NCI-H524 treated with DMSO at 0.1 percent for 48 hours (cell line): Measurements from ENCODE around the gene E2F1.
A peak's percentile ranks its signal among the peaks of the same experiment; 100 is the strongest.

Source experiments
- DNase-seq: peaks from one replicate; lab custom pipeline; 2025; lab: John Stamatoyannopoulos, UW

Gene E2F1

GRCh38 chr20:33687370-33687915, 1.3 kb upstream of the E2F1 start:
- DNase-seq: no peak

- DNase-seq: no peak
Observed at GRCh38 chr20:33686984-33687366, 790 bp upstream of the E2F1 start.

- DNase-seq: peak; percentile 97
Observed at GRCh38 chr20:33685328-33686099, 671 bp downstream of the E2F1 start.

DNA sequence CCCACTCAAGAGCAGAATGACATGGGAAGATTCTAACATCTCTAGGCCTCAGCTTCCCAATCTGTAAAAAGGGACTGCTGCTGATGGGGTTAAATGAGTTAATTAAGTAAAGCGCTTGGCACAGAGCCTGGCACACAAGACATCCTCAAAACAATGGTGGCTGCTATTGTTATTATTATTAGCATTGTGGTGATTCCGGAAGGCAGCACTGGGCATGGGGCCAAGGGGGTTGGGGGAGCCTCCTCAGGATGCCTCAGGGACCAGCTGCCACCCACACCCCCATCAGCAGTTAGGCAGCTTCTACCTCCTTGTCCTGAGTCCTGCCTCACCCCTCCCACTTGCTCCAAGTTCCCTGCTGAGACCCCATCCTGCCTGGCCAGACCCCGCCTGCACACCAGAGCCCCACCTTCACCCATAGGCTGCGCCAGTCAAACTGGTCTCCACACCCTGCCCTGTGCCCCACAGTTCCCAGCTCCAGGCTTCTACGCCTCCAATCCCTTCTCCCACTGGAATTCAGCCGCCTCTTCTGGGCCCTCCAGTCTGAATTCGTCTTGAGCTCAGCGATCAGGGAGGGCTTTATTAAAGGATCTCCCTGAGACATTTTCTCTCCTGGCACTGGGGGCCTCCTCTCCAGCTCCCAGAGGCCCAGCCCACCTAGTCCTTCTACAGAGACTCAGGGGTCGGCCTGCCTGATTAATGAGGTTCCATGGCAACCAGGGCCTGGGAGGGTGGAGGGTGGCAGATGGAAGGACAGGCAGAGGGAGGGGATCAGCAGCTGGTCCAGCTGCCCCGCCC, 1.5 kb downstream of the E2F1 start:
- peak; percentile 67 for DNase-seq

- no peak for DNase-seq
Observed at GRCh38 chr20:33681728-33682353, 4.3 kb downstream of the E2F1 start.

DNA sequence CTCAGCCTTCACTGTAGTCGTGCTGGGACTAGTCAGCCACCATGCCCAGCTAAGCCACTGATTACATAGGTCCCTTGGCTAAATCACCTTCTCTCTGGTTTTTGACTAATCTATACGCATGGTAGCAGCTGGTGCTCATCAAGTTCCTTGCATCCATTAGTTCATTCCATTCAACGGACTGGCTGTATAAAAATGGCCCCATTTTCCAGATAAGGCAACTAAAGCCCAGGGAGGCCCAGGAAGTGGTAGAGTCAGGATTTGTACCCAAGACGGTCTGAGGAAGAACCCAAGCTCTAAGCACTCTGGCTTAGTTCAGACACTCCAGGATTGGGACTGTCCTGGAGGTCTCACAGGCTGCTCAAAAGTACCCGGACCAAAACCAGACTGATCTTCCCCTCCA, 4.9 kb downstream of the E2F1 start:
- no peak for DNase-seq

- no peak for DNase-seq
Observed at GRCh38 chr20:33680686-33681085, 5.5 kb downstream of the E2F1 start.

- DNase-seq: no peak
Observed at GRCh38 chr20:33679758-33680485, 6.3 kb downstream of the E2F1 start.

GRCh38 chr20:33677991-33678702, 8.0 kb downstream of the E2F1 start:
- no peak for DNase-seq

DNA sequence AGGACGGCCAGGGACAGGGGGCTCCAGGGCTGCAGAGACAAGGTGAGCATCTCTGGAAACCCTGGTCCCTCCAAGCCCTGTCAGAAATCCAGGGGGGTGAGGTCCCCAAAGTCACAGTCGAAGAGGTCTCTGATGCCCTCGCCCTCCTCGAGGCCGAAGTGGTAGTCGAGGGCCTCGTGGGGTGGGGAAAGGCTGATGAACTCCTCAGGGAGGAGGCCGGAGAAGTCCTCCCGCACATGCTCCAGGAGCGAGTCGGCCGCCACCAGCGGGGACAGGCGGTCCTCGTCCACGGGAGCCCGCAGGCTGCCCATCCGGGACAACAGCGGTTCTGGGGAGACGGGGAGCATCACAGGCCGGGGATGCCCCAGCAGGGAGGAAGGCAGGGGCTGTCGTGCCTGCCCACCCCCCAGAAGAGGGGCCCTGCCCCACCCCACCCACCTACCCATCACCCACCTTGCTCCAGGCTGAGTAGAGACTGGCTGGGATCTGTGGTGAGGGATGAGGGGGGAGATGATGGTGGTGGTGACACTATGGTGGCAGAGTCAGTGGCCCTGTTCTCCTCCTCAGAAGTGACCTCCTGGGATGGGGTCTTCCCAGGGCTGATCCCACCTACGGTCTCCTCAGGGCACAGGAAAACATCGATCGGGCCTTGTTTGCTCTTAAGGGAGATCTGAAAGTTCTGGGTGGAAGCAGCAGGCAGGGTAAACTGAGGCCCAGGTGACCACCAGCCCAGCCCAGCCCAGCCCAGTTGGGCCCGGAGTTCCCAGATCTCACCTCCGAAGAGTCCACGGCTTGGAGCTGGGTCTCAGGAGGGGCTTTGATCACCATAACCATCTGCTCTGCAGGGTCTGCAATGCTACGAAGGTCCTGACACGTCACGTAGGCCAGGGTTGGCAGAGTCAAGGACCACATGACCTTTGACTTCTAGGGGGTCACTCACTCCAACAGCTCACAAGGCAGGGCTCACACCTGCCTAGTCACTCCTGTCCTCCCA, 9.2 kb downstream of the E2F1 start:
- DNase-seq: no peak

GRCh38 chr20:33676121-33676520, 10.1 kb downstream of the E2F1 start:
- DNase-seq: no peak

DNA sequence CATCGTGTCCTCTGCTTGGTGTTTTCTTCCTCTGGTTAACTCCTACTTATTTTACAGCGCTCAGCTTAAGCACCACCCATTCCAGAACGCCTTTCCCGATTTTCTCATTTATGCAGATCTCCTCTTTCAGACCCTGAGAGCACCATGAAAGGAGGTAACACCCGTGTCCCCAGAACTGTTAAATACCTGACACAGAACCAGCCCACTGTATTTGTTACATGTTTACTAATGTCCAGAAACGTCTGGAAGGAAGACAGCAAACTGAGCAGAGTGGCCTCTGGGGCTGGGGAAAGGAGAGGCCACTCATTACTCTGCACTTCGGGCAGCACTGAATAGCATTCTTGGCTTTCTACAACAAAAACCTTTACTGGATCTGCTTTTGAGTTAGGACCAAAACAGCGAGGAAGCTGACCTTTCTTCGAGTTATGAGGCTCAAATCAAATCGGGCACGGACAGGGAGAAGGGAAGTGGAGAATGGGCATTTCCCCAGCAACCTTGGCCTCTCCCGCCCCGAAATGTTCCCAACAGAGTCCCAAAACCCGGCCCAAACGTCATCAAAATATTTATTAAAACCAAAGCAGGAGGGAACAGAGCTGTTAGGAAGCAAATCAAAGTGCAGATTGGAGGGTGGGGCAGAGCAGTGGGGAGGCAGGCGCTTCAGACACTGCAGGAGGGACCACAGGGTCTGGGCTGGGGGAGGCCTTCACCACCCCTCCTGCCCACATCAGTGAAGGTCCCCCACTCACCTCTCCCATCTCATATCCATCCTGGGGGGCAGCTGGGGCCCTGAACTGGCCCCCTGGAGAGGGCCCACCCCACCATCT, 10.8 kb downstream of the E2F1 start:
- peak; percentile 47 for DNase-seq

- DNase-seq: peak; percentile 65
Observed at GRCh38 chr20:33674294-33675135, 11.7 kb downstream of the E2F1 start, which contains the start of gene NECAB3. NECAB3 (minus strand) TSS chr20:33674428; CDS start chr20:33674352, 76 bp downstream.

DNA sequence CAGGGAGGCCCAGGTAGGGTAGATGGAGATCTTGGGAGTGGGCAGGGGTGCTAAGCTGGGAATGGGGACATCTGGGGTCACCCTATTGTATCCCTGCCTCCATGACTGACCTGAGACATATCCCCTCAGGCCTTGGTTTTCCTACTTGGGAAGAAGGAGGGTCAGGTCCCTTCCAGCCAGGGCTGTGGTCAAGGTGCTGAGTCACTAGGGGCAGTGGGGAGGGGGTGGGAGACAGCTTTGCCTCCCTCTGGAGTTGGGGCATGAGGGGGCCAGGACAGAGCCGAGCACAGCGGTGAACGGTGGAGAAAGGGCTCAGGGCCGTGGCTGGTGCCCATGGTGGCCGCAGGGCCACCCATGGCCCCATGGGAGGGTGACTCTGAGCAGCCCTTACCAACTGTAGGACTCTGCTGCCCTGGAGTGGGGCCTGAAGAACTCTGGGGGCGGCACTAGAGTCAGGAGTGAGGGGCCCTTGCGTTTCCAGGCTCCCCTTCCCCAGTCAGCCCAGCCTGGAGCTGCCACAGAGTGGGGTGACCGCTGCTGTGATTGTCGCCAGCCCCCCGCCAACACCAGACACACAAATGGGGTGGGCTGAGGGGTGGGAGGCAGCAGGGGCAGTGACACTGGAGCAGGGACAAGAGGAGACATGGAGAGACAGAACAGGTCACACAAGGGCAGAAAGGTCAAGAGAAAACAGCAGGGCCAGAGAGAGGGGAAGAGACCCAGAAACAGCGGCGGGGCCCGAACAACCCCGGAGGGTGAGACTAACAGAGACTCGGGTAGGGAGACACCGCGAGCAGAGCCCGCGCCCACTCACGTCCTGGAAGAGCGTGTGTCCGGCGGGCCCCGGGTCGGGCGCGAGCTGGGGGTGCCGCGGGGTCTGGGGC, 12.5 kb downstream of the E2F1 start:
- no peak for DNase-seq

DNA sequence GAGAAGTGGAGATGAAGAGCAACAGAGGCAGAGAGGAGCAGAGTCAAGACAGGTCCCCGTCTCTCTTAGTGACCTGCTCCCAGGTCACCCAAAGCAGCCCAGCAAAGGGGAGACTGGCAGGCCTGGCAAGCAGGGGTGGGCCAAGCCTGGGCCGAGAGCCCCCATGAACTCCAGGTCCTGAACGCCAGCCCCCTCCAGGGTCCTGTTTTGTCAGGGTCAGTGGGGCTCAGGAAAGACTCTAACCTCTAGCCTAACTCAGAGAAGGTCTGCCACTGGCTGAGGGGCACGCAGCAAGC, 13.1 kb downstream of the E2F1 start:
- DNase-seq: no peak

DNA sequence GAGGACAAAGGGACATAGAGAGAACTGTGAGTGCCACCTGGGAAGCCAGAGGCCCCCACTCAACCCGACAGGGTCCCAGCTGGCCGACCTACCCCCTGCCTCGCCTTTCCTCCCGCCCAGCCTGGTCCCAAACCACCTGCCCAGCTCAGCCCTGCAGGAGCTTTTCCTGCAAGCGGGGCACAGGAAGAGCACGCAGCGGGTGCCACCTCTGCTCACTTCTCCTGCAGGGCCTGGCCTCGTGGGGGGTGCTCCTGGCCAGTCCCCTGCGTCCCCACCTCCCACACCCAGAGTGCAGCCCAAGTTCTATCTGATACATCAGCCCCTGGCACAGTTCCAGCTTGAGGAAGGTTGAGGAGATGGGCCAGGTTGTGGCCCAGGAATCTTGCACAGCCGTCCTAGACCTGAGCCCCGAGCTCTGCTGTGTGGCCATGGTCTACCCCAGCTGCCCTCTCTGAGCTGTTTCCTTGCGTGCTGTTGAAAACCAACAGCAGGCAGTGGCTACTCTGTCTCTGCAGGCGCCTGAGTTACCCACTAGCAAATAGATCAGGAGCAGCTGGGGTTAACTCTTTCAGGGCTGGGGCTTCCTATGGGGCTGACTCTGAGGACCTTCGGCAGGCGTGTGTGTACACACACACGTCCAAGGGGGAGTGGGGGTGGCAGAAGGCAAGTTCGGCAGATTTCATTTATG, 13.6 kb downstream of the E2F1 start:
- DNase-seq: peak; percentile 12
